M059J (cell line): ENCODE data around the gene F13A1. TPM values are rescaled to one million over a fixed set of nuclear protein-coding genes. Genes with fewer than 3 reads are reported as not detected.
A peak's percentile ranks its signal among the peaks of the same experiment; 100 is the strongest.

Experiments
- DNase-seq: peaks from one replicate; pipeline ENCODE4 v3.0.0-alpha.2; 2012; ENCODE audit warnings: low read depth
- total RNA-seq: library from RNA; depleted of rRNA; stranded (reverse); fragments of >200 nt; shearing (Covaris generic); gene quantifications from 2 replicates; pipeline ENCODE4 v1.2.3, GENCODE V29; 2014

Gene F13A1
- total RNA-seq, 1 experiment from 2014 or later = not detected

- DNase-seq = no peak
These were observed 125.4 kb downstream of the F13A1 start for GRCh38 chr6:6195080-6195479.

DNA sequence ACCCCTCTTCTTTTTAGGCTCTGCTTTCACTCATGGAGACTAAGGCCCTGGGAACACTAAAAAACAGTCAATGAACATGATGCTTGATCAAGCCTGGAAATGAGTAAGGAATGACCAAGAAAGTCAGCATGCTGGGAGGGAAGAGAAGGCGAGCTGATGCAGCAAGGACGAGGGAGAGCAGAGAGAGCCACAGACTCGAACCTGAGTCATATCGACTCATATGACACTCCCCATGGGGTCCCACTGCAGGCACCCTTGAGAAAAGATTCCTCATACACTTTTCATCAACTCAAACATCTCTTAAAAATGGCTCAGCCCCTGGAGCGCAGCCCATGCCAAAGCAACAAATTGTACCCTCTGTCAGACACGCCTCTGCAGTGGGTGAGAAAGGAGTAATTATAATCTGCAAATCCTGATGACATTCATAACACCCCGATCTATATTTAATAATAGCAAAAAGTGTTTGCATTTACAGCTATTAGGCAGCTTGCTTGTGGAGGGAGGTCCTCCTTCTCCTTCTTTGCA lies 127.2 kb downstream of the F13A1 start:
- DNase-seq = no peak

GRCh38 chr6:6191909-6192308 lies 128.6 kb downstream of the F13A1 start:
- no peak for DNase-seq

DNA sequence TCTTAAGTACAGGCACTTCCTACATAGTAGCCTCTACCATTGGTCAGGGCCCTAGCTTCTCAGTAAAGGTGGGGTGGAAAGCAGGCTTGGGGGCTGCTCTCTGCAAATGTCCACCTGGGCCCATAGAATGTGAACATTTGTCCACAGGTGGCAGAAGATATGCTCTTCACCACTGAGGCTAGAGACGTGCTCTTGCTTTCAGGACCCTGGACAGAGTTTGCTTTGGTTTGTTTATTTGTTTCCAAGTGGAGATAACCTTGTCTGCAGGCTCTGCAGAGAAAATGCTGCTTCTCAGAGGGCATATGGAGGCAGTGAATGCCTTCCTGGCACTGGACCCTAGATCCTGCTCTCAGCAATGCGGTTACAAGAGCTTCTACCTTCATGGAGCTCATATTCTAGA lies 129.0 kb downstream of the F13A1 start:
- DNase-seq = no peak

DNA sequence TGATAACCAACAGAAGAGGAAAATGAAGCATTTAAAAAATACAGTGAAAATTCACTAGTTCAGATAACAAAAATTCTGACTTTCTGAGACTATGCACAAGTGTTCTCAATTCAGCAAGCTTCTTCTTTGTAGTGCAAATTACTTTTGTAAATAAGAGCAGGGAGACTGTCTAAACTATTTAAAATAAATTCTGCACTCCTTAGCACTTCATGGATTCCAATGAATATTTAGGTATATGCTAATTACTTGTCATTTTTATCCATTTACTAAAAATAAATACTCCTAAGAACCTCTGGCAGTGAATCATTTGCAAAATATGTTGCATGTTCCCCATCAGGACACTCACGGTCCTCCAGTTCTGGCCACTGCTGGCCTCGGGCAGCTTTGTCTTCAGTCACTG lies 139.8 kb downstream of the F13A1 start:
- no peak for DNase-seq

- DNase-seq = no peak
These were observed 140.4 kb downstream of the F13A1 start for GRCh38 chr6:6179858-6180623.

DNA sequence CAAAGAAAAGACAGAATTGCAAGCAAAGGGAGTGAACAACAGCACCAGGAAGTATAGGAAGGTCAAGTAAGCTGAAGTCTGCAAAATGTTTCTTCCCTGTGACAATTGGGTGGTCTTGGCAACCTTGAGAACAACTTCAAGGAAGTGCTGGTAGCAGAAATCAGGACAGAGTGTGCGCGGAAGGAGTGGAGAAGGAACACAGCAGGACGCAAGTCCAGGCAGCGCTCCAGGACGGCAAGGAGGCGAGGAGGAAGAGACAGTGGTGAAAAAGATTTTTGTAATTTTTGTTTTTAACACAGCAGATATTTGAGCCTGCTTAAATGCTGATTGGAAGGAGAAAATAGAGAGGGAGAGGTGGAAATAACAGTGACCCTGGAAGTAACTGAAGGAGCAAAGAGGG lies 141.7 kb downstream of the F13A1 start:
- DNase-seq = no peak

DNA sequence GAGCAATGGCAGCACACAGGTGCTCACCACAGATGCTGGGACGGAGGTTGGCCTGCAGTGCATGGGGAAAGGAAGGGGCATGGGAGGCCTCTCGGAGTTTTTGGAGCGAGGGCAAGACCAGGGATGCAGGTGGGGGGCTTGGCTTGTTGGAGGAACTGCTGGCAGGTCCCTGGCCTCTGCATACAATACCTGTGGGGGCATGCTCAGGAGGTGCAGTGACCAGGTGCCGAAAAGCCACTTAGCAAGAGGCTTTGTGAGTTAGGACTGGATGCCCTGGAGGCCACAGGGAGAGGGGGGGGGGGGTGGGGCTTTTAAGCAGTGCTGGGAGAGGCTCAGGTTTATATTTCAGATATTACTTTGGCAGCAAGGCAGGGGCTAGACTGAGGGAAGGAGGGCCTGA lies 142.7 kb downstream of the F13A1 start:
- no peak for DNase-seq

GRCh38 chr6:6176586-6177228 lies 143.8 kb downstream of the F13A1 start:
- DNase-seq = no peak

- peak; percentile 11 for DNase-seq
These were observed 144.3 kb downstream of the F13A1 start for GRCh38 chr6:6176127-6176526.

GRCh38 chr6:6169141-6169540 lies 151.3 kb downstream of the F13A1 start:
- no peak for DNase-seq

DNA sequence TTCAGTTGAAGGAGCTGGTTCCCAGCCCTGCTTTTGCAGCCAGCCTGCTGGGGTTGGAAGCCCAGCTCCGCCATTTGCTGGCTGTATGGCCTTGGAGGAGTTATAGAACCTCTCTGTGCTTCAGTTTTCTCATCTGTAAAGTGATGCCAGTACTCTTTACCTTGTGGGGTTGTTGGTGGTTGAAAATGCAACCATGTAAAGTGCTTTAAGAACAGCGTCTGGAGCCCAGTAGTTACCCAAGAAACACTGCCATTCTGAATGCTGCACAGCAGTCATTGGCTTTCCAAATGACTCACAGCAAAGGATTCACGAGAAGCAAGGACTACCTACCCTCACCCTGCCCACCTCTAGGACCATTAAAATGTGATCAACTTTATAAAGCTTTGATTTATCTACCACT lies 154.4 kb downstream of the F13A1 start:
- DNase-seq = no peak

GRCh38 chr6:6164367-6164766 lies 156.1 kb downstream of the F13A1 start:
- DNase-seq = no peak

DNA sequence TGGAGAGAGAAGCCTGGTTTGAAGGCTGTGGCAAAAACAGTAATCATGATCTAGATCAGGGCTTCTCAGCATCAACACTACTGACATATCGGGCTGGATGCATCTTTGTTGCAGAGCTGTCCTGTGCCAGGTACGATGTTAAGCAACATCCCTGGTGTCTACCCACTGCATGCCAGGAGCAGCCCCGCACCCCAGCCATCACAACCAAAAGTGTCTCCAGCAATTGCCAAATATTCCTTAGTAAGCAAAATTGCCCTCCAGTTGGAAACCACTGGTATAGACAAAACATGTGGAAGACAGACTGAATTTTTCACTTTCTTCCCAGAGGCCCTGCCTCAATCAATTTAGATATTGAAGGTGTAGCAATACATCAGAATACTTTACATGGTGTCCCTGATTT lies 166.1 kb downstream of the F13A1 start:
- no peak for DNase-seq

DNA sequence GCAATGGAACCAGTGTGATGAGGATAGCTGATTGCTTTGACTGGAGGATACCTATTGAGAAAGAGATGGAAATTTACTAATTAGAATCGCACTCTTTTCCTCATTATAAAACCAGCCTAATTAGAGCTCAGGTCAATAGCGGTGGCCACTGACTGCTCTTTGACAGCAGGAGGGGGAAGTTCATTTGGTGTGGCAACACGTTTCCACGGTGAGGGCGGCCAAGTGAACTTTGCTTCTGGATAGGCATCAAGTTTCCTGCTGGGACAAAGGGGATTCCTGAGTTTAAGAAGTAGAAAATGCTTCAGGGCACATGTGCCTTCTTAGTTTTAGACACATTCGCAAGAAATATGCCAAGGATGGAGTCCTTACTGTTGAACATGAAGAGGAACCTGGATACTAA lies 168.4 kb downstream of the F13A1 start:
- no peak for DNase-seq

DNA sequence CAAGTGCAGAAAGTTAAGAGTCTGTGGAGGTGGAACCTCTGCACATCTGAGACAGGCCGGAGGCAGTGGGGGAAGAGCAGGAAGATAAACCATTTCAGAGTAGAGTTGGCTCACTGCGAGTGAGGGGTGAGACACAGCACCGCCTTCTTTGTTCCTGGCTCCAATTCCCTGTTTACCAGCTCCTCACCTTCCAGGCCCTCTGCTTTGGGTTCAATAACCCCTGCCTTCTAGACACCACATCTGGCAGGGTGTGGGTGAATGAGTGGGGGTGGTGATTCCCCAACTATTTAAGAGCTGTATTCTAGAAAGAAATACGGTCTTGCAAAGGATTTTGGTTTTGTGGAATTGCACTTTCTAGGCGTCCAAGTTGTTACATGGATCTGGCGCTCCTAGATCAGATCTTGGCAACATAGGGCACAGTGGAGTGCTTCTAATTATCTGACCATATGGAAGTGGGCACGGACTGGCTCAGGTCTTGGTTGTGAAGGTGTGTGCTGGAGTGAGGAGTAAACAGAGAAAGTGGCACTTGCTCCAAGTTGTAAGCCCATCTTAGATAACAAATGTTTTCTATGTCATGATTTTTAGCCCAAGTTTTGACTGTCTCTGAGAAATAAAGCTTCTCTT lies 172.2 kb downstream of the F13A1 start:
- DNase-seq = no peak

DNA sequence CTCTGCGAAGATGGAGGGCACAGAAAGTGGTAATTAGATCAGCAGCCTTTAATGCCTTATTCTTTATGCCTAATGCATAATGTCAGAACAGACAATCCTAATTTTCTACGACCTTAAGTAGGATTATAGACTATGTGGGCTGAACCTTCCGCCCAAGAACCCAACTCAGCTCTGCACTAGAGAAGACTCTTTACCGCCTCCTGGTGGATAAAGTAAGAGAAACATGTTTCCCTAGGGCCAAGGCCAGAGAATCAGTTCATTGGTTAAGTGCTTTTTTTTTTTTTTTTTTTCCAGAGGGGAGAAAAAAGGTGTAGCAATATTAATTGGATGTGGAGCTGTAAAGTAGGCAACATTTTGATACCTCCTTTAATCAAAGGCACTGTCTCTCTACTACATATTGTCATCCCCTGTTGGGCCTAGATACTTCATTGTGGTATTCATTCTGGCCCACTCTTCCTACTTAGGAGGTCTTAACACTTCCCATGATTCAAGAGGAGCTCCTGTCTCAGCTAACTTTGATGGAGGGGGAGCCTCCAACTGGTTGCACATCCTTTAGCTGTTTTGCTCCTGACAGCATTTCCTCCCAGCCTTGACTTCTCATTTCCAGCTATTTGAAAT lies 188.9 kb downstream of the F13A1 start:
- DNase-seq = peak; percentile 34

DNA sequence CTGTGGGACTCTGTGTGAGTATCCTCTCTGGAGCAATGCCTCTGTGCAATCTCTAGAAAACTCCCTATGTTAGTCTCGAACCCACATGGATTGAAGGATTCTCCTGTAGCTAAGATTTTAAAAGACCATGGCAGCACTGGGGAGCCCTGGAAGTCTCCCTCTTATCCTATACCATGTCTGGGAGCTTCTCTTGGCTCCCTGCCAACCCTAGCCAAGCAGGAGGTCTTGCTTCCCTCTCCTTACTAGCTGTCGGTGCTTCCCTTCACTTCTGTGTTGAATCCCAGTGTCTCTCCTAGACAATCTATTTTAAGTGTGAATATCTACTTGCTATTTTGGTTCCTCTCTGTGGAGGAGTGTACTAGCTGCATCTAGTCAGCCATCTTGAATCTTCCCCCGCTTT lies 195.0 kb downstream of the F13A1 start:
- no peak for DNase-seq

DNA sequence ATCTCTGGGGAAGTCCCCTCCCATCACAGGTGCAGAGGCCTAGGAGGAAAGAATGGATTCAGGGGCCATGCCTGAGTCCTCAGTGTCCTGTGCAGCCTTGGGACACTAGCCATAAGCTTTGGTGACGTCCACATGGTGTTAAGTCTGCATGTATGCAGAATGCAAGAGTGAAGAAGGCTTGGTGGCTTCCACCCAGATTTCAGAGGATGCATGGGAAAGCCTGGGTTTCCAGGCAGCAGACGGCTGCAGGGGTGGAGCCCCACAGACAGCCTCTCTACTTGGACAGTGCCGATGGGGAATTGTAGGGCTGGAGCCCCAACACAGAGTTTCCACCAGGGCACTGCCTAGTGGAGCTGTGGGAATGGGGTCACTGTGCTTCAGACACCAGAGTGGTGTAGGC lies 196.7 kb downstream of the F13A1 start:
- no peak for DNase-seq

- DNase-seq = no peak
These were observed 198.5 kb downstream of the F13A1 start for GRCh38 chr6:6121943-6122342.

GRCh38 chr6:6105472-6106036 lies 214.9 kb downstream of the F13A1 start:
- DNase-seq = no peak
